ENCODE results near the gene DOCK6.

The DOCK6 gene

GRCh38 chr19:11244846-11245589 is 17.3 kb downstream of the DOCK6 start:
- no peak for DNase-seq

- DNase-seq, result no peak
Observed at GRCh38 chr19:11243798-11244169, 18.5 kb downstream of the DOCK6 start.

- DNase-seq, result no peak
Observed at GRCh38 chr19:11242864-11243797, 19.2 kb downstream of the DOCK6 start.

GRCh38 chr19:11242025-11242424 is 20.3 kb downstream of the DOCK6 start:
- no peak for DNase-seq

GRCh38 chr19:11240008-11240444 is 22.3 kb downstream of the DOCK6 start:
- DNase-seq, result no peak

- DNase-seq, result no peak
Observed at GRCh38 chr19:11239377-11240000, 22.8 kb downstream of the DOCK6 start, which contains the start of gene ANGPTL8. Gene ANGPTL8, plus strand, starts transcription at chr19:11239619. Its CDS starts 19 bp downstream, at chr19:11239638.

- DNase-seq, result no peak
Observed at GRCh38 chr19:11238781-11239376, 23.4 kb downstream of the DOCK6 start.

- DNase-seq, result no peak
Observed at GRCh38 chr19:11238041-11238440, 24.3 kb downstream of the DOCK6 start.

GRCh38 chr19:11237321-11237720 is 25.0 kb downstream of the DOCK6 start:
- DNase-seq, result no peak

GRCh38 chr19:11236324-11237301 is 25.7 kb downstream of the DOCK6 start:
- DNase-seq, result no peak

- no peak for DNase-seq
Observed at GRCh38 chr19:11234486-11235075, 27.7 kb downstream of the DOCK6 start.

- DNase-seq, result no peak
Observed at GRCh38 chr19:11233073-11233472, 29.3 kb downstream of the DOCK6 start.

- DNase-seq, result no peak
Observed at GRCh38 chr19:11232555-11232954, 29.8 kb downstream of the DOCK6 start.

GRCh38 chr19:11230621-11231386 is 31.5 kb downstream of the DOCK6 start:
- no peak for DNase-seq

GRCh38 chr19:11227195-11227886 is 35.0 kb downstream of the DOCK6 start:
- DNase-seq, result no peak

- DNase-seq, result no peak
Observed at GRCh38 chr19:11226716-11227166, 35.6 kb downstream of the DOCK6 start.

- DNase-seq, result no peak
Observed at GRCh38 chr19:11225815-11226214, 36.5 kb downstream of the DOCK6 start.

GRCh38 chr19:11225172-11225571 is 37.2 kb downstream of the DOCK6 start:
- DNase-seq, result no peak

- DNase-seq, result no peak
Observed at GRCh38 chr19:11224429-11224828, 37.9 kb downstream of the DOCK6 start.

GRCh38 chr19:11223200-11223599 is 39.1 kb downstream of the DOCK6 start:
- DNase-seq, result no peak
